ENCODE measurements around the gene PARM1. TPM values are rescaled to one million over a fixed set of nuclear protein-coding genes. Genes with fewer than 3 reads are reported as not detected.
A peak's percentile ranks its signal among the peaks of the same experiment; 100 is the strongest.

The PARM1 gene, protein sequence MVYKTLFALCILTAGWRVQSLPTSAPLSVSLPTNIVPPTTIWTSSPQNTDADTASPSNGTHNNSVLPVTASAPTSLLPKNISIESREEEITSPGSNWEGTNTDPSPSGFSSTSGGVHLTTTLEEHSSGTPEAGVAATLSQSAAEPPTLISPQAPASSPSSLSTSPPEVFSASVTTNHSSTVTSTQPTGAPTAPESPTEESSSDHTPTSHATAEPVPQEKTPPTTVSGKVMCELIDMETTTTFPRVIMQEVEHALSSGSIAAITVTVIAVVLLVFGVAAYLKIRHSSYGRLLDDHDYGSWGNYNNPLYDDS
- total RNA-seq: not detected in 2 replicates
- long read RNA-seq: 0 reads

DNA sequence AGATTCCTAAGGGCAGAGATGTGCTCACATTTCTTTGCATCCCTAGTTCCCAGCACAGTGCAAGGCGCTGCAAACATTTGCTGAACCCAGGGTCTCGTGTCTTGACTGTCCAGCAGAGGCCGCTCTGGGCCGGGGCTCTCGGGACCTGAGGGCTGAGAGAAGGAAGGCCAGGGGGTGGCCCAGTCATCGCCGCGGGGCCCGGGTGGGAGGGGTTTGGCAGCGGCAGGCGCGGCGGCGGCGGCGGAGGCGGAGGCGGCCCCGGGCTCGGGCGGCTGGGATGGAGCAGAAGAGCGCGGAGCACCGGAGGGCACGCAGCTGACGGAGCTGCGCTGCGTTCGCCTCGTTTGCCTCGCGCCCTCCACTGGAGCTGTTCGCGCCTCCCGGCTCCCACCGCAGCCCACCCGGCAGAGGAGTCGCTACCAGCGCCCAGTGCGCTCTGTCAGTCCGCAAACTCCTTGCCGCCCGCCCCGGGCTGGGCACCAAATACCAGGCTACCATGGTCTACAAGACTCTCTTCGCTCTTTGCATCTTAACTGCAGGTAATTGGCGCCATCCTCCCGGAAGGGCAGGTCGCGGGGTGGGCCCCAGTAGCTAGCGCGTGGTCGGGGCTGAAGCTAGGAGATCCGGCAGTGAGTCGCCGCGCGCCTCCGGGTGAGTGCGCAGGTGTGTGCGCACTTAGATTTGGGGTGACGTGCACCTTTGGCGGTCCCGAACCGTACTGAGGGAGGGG, at the start of gene PARM1:
TSS of gene PARM1 (plus strand) at position 285 of the 730 bp plus-strand sequence. CDS start at position 497, 212 bp downstream.
- peak; percentile 90 for DNase-seq (ENCODE audit: extremely low spot score, unreplicated experiment)
- H3K27me3 Mint-ChIP-seq (ENCODE audit: unreplicated experiment): peaks cover 72% of the 10 kb centered on the region
- H3K9me3 Mint-ChIP-seq (ENCODE audit: unreplicated experiment): no peaks in the 10 kb centered on the region
- H3K36me3 Mint-ChIP-seq (ENCODE audit: unreplicated experiment): no peaks in the 10 kb centered on the region
- TF ChIP-seq, protein P1, sequence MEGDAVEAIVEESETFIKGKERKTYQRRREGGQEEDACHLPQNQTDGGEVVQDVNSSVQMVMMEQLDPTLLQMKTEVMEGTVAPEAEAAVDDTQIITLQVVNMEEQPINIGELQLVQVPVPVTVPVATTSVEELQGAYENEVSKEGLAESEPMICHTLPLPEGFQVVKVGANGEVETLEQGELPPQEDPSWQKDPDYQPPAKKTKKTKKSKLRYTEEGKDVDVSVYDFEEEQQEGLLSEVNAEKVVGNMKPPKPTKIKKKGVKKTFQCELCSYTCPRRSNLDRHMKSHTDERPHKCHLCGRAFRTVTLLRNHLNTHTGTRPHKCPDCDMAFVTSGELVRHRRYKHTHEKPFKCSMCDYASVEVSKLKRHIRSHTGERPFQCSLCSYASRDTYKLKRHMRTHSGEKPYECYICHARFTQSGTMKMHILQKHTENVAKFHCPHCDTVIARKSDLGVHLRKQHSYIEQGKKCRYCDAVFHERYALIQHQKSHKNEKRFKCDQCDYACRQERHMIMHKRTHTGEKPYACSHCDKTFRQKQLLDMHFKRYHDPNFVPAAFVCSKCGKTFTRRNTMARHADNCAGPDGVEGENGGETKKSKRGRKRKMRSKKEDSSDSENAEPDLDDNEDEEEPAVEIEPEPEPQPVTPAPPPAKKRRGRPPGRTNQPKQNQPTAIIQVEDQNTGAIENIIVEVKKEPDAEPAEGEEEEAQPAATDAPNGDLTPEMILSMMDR (IDR thresholded peaks at IDR 0.05): peak; percentile 71
- H3K27ac Mint-ChIP-seq (ENCODE audit: unreplicated experiment): no peak within 1 kb of the TSS
- peaks cover 24% of the 10 kb centered on the region for H3K4me1 Mint-ChIP-seq (ENCODE audit: unreplicated experiment)
- H3K4me3 Mint-ChIP-seq (ENCODE audit: unreplicated experiment): peak within 1 kb of the TSS; percentile 67

DNA sequence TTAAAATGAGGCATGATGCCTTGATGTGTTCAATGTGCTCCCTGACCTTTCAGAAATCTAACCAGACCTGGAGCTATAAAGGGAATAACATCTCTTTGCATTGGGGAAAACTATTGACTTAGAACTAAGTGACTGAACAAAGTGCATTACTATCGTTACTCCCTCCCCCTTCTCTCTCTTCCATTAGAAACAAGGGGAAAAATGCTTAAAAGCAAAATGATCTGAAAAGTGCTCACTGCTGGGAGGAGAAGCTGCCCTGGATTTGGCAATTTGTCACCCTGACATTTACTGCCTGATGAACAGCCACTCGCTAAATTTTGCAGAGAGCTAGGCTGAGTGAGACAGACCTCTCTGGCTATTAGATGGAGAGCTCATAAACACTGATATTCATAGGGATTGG, 48.6 kb upstream of the PARM1 start:
- Mint-ChIP-seq H3K4me3 (ENCODE audit: unreplicated experiment) (no peak overlapping the region), H3K27ac (ENCODE audit: unreplicated experiment) (no peak overlapping the region), H3K4me1 (ENCODE audit: unreplicated experiment) (no peaks in the 10 kb centered on the region), H3K27me3 (ENCODE audit: unreplicated experiment) (peaks cover 27% of the 10 kb centered on the region), H3K36me3 (ENCODE audit: unreplicated experiment) (no peaks in the 10 kb centered on the region), H3K9me3 (ENCODE audit: unreplicated experiment) (peaks cover 9% of the 10 kb centered on the region)
- DNase-seq (ENCODE audit: extremely low spot score, unreplicated experiment): no peak
- TF ChIP-seq, protein P1 (IDR thresholded peaks at IDR 0.05): no peak

DNA sequence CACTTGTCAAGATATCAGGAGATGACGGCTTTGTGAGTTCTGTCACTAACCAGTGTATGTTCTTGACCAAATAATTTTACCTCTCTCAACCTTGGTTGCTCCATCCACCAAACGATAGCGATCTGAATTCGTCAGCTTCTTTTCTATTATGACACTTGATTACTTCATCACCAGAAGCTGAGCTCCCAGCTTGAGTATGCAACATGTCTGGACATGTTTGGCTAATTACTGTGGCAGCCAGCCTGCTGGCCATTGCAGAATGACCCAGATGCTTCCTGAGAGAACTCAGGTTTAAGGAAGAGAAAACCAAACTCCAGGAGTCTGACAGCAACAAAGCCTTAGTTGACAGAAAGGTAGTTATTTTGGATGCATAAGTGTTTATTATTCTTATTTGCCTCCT, 46.4 kb upstream of the PARM1 start:
- Mint-ChIP-seq H3K27ac (ENCODE audit: unreplicated experiment) (no peak overlapping the region), H3K9me3 (ENCODE audit: unreplicated experiment) (peaks cover 9% of the 10 kb centered on the region)
- TF ChIP-seq, protein P1 (IDR thresholded peaks at IDR 0.05): no peak

DNA sequence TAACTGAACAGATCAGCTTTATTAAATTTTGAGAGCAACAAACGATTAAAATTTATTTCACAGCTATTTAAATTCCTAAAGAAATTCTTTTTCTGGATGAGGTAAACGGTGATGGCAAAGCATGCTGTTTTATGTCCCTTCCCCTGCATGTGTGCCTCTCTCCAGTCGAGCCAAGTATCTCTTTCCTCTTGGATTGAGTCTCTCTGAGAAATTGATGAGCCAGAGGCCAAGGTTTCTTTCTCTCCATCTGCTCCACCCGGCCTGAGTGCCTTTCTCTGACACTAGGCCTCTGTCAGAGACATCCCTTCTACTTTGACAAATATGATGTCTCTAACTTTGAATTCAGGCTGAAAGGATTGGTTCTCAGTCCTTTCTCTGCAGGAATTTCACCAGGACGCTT, 42.6 kb upstream of the PARM1 start:
- peaks cover 16% of the 10 kb centered on the region for H3K27me3 Mint-ChIP-seq (ENCODE audit: unreplicated experiment)
- no peak overlapping the region for H3K4me3 Mint-ChIP-seq (ENCODE audit: unreplicated experiment)
- H3K4me1 Mint-ChIP-seq (ENCODE audit: unreplicated experiment): no peaks in the 10 kb centered on the region
- H3K36me3 Mint-ChIP-seq (ENCODE audit: unreplicated experiment): no peaks in the 10 kb centered on the region
- peaks cover 9% of the 10 kb centered on the region for H3K9me3 Mint-ChIP-seq (ENCODE audit: unreplicated experiment)
- no peak overlapping the region for H3K27ac Mint-ChIP-seq (ENCODE audit: unreplicated experiment)
- TF ChIP-seq, protein P1 (IDR thresholded peaks at IDR 0.05): no peak
- DNase-seq (ENCODE audit: extremely low spot score, unreplicated experiment): no peak

More for the DNA sequence above, 46.4 kb upstream of the PARM1 start:
- Mint-ChIP-seq H3K36me3 (ENCODE audit: unreplicated experiment) (no peaks in the 10 kb centered on the region), H3K4me3 (ENCODE audit: unreplicated experiment) (no peak overlapping the region), H3K27me3 (ENCODE audit: unreplicated experiment) (peaks cover 20% of the 10 kb centered on the region), H3K4me1 (ENCODE audit: unreplicated experiment) (no peaks in the 10 kb centered on the region)
- DNase-seq (ENCODE audit: extremely low spot score, unreplicated experiment): no peak

DNA sequence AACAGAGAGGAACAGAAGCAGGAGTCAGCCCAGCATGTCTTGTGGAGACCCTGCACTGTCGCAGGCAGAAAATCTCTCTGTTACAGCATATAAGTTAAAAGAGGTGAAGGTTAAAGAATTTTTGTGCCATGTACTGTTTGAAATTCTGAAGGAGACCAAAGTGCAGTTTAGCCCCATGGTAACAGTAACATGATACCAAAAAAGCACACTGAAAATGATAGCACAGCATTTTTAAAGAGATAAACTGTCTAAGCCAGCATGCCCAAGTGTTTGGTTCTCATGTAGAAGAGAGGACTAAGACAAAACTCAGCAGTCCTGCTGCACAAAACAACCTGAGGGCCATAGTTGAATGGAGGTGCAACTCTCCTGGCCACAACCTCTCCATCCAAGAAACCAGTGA, 41.9 kb upstream of the PARM1 start:
- Mint-ChIP-seq H3K4me3 (ENCODE audit: unreplicated experiment) (no peak overlapping the region), H3K4me1 (ENCODE audit: unreplicated experiment) (no peaks in the 10 kb centered on the region), H3K27me3 (ENCODE audit: unreplicated experiment) (peaks cover 16% of the 10 kb centered on the region), H3K9me3 (ENCODE audit: unreplicated experiment) (peaks cover 9% of the 10 kb centered on the region), H3K27ac (ENCODE audit: unreplicated experiment) (no peak overlapping the region), H3K36me3 (ENCODE audit: unreplicated experiment) (no peaks in the 10 kb centered on the region)
- no peak for DNase-seq (ENCODE audit: extremely low spot score, unreplicated experiment)
- TF ChIP-seq, protein P1 (IDR thresholded peaks at IDR 0.05): no peak

All from osteocyte (in vitro differentiated cells).